Effector memory CD8-positive, alpha-beta T cell (primary cell): ENCODE results near the gene TRPM6.

ENCODE experiments used
- ATAC-seq: fragments of 150-1000 bp; cut with Tn5 transposase; replicated peaks from 2 replicates; pipeline ENCODE4 v1.10.0; 2021; ENCODE audit warnings: mild to moderate bottlenecking, moderate library complexity
- DNase-seq, 3 experiments: peaks; one replicate each; pipeline ENCODE4 v3.0.0; 2021
- H3K27ac Mint-ChIP-seq, 2 donors: one replicate each; pipeline ENCODE4 v1.8.0; 2022; ENCODE audit warnings: mild to moderate bottlenecking in 2 of 2, mixed read lengths in 2 of 2, moderate library complexity in 2 of 2
- H3K27me3 Mint-ChIP-seq, 2 donors: one replicate each; pipeline ENCODE4 v1.8.0; 2022; ENCODE audit warnings: mixed read lengths in 2 of 2
- H3K36me3 Mint-ChIP-seq: one replicate; pipeline ENCODE4 v1.8.0; 2022; ENCODE audit warnings: mild to moderate bottlenecking, moderate library complexity, mixed read lengths; ENCODE audit not compliant: insufficient read depth
- H3K4me1 Mint-ChIP-seq, 2 donors: one replicate each; pipeline ENCODE4 v1.8.0; 2022; ENCODE audit warnings: low read depth in 2 of 2, mixed read lengths in 2 of 2
- H3K4me3 Mint-ChIP-seq, 2 donors: one replicate each; pipeline ENCODE4 v1.8.0; 2022; ENCODE audit warnings: mild to moderate bottlenecking in 2 of 2, mixed read lengths in 2 of 2, moderate library complexity in 2 of 2
- H3K9me3 Mint-ChIP-seq, 2 donors: one replicate each; pipeline ENCODE4 v1.8.0; 2022; ENCODE audit warnings: mixed read lengths in 2 of 2

Gene TRPM6

GRCh38 chr9:74711341-74711740 is 176.4 kb downstream of the TRPM6 start:
- ATAC-seq (no peak), DNase-seq (no peak)
- Mint-ChIP-seq H3K4me3 (no peak overlapping the region), H3K4me1 (no peaks in the 10 kb centered on the region), H3K9me3 (no peaks in the 10 kb centered on the region), H3K27me3 (peaks cover 7 to 9% of the 10 kb centered on the region in 2 donors), H3K36me3 (no peaks in the 10 kb centered on the region), H3K27ac (no peak overlapping the region)

- Mint-ChIP-seq H3K4me1 (no peaks in the 10 kb centered on the region), H3K9me3 (peaks cover 0 to 2% of the 10 kb centered on the region in 2 donors), H3K36me3 (no peaks in the 10 kb centered on the region), H3K27me3 (peaks cover 36 to 46% of the 10 kb centered on the region in 2 donors), H3K27ac (no peak overlapping the region), H3K4me3 (no peak overlapping the region)
- DNase-seq = no peak
- no peak for ATAC-seq
Observed at GRCh38 chr9:74697535-74697934, 190.2 kb downstream of the TRPM6 start.

GRCh38 chr9:74696520-74696919 is 191.2 kb downstream of the TRPM6 start:
- H3K27me3 Mint-ChIP-seq = peaks cover 36 to 44% of the 10 kb centered on the region in 2 donors
- no peak overlapping the region for H3K4me3 Mint-ChIP-seq
- no peak for DNase-seq
- H3K4me1 Mint-ChIP-seq = no peaks in the 10 kb centered on the region
- H3K36me3 Mint-ChIP-seq = no peaks in the 10 kb centered on the region
- no peak for ATAC-seq
- H3K27ac Mint-ChIP-seq = no peak overlapping the region
- peaks cover 0 to 2% of the 10 kb centered on the region in 2 donors for H3K9me3 Mint-ChIP-seq

- H3K27ac Mint-ChIP-seq = no peak overlapping the region
- H3K4me1 Mint-ChIP-seq = no peaks in the 10 kb centered on the region
- DNase-seq (no peak), ATAC-seq (no peak)
- no peaks in the 10 kb centered on the region for H3K9me3 Mint-ChIP-seq
- H3K36me3 Mint-ChIP-seq = no peaks in the 10 kb centered on the region
- H3K27me3 Mint-ChIP-seq = peaks cover 8 to 12% of the 10 kb centered on the region in 2 donors
- no peak overlapping the region for H3K4me3 Mint-ChIP-seq
Observed at GRCh38 chr9:74691058-74691457, 196.7 kb downstream of the TRPM6 start.

GRCh38 chr9:74683322-74683721 is 204.4 kb downstream of the TRPM6 start:
- DNase-seq = no peak
- Mint-ChIP-seq H3K27ac (no peak overlapping the region), H3K9me3 (no peaks in the 10 kb centered on the region), H3K27me3 (peaks cover 12 to 14% of the 10 kb centered on the region in 2 donors), H3K4me1 (no peaks in the 10 kb centered on the region), H3K36me3 (no peaks in the 10 kb centered on the region), H3K4me3 (no peak overlapping the region)
- ATAC-seq = no peak

- Mint-ChIP-seq H3K27me3 (peaks cover 7 to 14% of the 10 kb centered on the region in 2 donors), H3K9me3 (no peaks in the 10 kb centered on the region), H3K36me3 (no peaks in the 10 kb centered on the region), H3K27ac (no peak overlapping the region), H3K4me3 (no peak overlapping the region), H3K4me1 (no peaks in the 10 kb centered on the region)
- ATAC-seq = no peak
- no peak for DNase-seq
Observed at GRCh38 chr9:74681906-74682305, 205.8 kb downstream of the TRPM6 start.

- DNase-seq (no peak), ATAC-seq (no peak)
- Mint-ChIP-seq H3K4me1 (no peaks in the 10 kb centered on the region), H3K27ac (no peak overlapping the region), H3K36me3 (no peaks in the 10 kb centered on the region), H3K4me3 (no peak overlapping the region), H3K27me3 (peaks cover 0 to 8% of the 10 kb centered on the region in 2 donors), H3K9me3 (no peaks in the 10 kb centered on the region)
Observed at GRCh38 chr9:74674077-74674476, 213.6 kb downstream of the TRPM6 start.
